ENCODE data around the gene MC2R.

Gene MC2R

GRCh38 chr18:13915391-13915790 lies at the start of gene MC2R:
MC2R (minus strand) TSS chr18:13915536; CDS start chr18:13885518, 30,018 bp downstream.
- no peak for DNase-seq (ENCODE audit: low spot score)

DNA sequence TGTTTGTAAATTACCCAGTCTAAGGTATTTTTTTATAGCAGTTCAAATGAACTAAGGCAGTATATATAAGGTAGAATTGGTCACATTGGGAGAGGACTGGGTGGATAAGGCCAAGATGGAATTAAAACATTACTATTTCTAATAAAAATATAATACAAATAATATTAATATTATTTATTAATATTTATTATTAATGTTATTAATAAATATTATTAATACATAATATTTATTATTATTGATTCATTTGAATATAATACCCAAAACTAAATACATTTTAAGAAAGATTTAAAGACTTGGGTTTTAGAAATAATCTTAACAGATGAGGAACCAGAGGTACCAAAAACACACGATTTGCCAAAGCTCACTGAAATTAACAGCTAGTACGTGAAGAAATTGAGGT lies 30.5 kb upstream of the MC2R start:
- no peak for DNase-seq (ENCODE audit: low spot score)

DNA sequence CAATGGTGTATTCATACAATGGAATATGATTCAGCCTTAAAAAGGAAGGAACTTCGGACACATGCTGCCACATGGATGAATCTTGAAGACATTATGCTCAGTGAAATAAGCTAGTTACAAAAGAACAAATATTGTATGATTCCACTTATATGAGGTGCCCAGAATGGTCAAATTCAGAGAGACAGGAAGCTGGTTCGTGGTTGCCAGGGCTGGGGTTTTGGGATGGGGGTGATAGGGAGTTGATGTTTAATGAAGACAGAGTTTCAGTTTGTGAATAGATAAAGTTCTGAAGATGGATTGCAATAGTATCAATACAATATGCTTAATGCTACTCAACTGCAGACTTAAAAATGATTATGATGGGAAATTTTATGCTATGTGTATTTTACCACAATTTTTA lies 28.0 kb upstream of the MC2R start:
- no peak for DNase-seq (ENCODE audit: low spot score)

DNA sequence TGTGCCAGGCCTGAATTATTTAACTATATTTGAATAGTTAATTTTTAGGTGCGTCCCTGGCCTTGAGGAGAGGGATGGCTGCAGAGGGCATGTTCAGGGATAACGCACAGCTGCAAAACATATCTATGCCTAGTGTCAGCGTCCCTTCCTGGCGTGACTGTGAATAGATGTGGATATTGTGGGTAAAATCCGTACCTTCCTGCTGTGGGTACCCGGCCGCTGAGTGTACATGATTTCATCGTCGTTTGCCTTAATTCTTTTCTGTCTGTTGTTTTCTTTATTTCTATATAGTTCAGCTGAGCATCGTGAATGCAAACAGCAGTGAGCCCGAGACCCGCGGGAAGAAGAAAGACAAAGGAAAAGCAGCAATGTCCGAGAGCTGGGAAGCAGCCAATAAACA lies 25.0 kb upstream of the MC2R start:
- no peak for DNase-seq (ENCODE audit: low spot score)

DNA sequence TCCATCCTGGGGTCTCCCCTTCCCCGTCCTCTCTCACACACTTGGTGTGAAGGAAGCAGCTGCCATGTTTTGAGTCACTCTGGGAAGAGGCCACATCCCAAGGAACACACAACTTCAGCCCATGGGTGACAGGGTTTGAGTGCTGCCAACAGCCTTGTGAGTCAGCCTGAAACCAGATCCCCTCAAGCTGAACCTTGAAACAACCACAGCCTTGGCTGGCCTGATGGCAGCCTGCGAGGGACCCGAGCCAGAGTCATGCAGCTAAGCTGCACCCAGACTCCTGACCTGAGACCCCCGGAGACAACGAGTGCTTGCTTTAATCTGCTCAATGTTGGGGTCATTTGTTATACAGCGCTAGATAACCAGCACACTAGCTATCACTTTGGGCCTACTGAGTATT lies 19.3 kb upstream of the MC2R start:
- DNase-seq (ENCODE audit: low spot score), result no peak

DNA sequence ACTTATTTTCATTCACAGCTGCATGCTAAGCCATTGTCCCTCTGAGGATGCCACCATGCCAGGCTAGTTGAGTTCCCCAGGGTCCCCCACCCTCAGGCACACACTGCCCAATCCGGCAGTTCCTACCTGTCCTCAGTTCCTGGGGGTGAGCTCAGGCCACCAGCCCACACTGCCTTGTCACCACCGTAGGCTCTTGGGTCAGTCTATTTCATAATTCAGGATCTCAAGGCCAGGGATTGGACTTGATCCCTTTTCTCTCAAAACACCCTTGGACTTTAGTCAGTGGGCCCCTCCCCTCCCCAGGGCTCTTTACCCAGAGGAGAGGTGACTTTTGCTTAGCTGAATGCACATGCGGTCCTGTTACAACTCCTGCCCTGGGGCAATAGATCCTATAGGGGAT lies 18.7 kb upstream of the MC2R start:
- no peak for DNase-seq (ENCODE audit: low spot score)

DNA sequence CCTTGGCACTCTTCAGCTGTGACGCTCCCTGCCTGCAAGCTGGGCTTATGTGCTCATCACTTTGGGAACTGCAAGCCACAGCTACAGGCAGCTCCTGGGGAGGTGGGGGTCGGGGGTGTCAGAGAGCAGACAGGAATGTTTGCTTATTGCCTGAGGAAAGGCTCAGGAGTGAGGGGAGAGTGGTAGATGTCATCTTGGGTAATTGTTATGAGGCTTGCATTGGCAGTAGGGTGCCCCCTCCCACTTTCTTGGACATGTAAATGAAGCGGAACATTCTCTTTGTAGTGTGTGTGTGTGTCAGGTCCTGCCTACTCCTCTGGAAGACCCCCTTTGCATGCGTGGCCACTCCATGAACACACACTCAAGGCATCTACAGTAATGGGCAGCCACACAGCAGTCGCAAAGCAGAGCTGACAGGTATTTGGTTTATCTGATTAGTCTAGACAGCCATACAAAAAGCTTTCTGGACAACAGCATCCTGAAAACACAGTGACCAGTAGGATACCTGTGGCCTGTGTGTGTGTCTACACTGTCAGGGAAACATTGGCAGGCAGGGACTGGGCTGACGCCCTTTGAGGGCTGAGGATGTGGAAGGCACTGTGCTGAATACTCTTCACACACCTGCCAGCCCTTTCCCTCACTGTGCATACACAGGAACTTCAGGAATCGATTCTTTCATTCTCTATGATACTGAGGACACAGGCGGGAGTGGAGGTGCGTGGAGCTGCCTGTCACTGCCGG lies 17.1 kb upstream of the MC2R start:
- peak; percentile 38 for DNase-seq (ENCODE audit: low spot score)

DNA sequence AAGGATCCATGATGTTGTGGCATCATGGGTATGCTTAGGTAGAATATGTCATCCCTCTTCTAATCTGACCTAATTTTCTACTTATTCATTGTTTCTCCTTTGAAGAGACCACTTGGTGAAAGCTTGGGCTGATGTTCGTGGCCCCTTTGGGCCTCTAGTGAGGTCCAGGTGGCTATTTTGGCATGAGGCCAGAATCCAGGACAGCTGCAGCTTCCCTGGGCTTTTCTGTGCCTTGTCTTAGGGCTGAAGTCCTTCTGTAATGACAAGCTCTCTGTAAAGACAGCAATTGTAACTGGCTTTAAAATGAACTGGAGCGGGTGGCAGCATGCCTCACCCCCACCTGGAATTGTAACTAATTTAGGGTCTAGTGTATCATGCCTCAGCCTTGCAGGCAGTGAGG lies 15.6 kb upstream of the MC2R start:
- DNase-seq (ENCODE audit: low spot score), result no peak

DNA sequence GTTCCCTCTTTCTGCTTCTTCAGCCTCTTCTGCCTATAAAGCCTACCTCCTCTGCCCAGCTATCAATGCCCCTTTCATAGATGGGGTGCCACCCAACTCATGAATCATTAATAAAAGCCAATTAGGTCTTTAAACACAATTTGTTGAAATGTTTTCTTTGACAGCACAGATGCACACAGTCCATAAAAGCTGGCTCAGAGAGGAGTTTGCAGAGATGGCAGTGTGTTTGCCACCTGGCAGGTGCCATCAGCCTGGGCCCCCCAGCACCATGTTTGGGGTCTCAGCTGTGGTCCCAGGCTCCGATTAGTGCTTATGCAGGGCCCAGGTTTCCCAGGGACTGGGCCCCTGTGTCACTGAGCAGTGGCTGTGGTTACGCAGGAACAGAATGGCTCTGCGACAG lies 7.9 kb upstream of the MC2R start:
- DNase-seq (ENCODE audit: low spot score), result no peak

DNA sequence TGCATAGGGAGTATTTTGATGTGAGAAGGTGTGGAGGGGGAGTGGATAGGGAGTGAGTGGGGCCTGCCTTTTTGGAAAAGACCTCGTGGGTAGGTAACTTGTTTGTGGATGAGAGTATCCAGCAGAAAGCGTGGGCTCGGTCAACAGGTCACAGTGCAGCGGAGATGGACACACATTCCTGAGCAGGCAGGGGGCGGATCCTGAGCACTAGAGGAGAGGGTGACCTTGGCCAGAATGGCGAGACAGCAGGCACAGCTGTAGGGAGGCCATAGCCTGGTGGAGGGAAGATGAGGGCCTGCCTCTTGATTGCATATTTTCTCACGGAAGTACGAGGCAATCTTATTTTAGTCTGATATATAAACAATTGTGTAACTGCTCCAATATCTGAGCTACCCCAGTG lies 3.6 kb upstream of the MC2R start:
- DNase-seq (ENCODE audit: low spot score), result no peak

GRCh38 chr18:13917401-13917800 lies 2.1 kb upstream of the MC2R start:
- no peak for DNase-seq (ENCODE audit: low spot score)

GRCh38 chr18:13916559-13916958 lies 1.2 kb upstream of the MC2R start:
- DNase-seq (ENCODE audit: low spot score), result no peak

DNA sequence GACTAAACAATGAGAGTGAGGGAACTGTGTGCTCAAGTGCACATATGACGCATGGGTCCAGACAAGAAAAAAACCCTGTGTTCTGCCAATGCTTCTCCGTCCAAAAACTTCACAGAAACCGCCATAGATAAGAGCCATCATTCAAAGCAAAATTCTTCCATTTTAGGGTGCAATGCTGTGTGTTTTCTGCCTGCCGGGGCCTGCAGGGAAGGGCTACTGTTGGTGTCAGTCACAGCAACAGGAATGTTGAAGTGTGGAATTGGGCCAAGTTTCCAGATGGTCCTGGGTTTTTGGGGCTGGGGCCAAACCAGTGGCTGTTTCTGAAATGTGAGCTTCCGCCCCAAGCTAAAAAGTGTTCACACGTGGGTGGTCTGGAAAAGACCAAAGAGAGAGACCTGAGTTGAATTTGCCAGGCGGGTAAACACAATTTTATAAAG lies 677 bp upstream of the MC2R start:
- no peak for DNase-seq (ENCODE audit: low spot score)

GRCh38 chr18:13914756-13915155 lies 580 bp downstream of the MC2R start:
- DNase-seq (ENCODE audit: low spot score), result no peak

GRCh38 chr18:13914170-13914569 lies 1.2 kb downstream of the MC2R start:
- DNase-seq (ENCODE audit: low spot score), result no peak

- no peak for DNase-seq (ENCODE audit: low spot score)
Observed at GRCh38 chr18:13913205-13913604, 2.1 kb downstream of the MC2R start.

GRCh38 chr18:13912601-13913000 lies 2.7 kb downstream of the MC2R start:
- no peak for DNase-seq (ENCODE audit: low spot score)

GRCh38 chr18:13910986-13911385 lies 4.3 kb downstream of the MC2R start:
- DNase-seq (ENCODE audit: low spot score), result no peak

- DNase-seq (ENCODE audit: low spot score), result no peak
Observed at GRCh38 chr18:13910501-13910900, 4.8 kb downstream of the MC2R start.

GRCh38 chr18:13909141-13909940 lies 6.0 kb downstream of the MC2R start:
- DNase-seq (ENCODE audit: low spot score), result no peak

DNA sequence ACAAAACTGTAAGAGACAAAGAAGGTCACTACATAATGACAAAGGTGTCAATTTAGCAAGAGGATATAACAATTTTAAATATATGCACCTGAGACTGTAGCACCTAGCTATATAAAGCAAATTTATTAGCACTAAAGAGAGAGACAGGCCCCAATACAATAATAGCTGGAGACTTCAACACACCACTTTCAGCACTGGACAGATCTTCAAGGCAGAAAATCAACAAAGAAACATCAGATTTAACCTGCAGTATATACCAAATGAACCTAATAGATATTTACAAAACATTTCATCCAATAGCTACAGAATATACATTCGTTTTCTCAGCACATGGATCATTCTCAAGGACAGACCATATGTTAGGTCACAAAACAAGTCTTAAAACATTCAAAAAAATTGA lies 14.7 kb downstream of the MC2R start:
- DNase-seq (ENCODE audit: low spot score), result no peak

DNA sequence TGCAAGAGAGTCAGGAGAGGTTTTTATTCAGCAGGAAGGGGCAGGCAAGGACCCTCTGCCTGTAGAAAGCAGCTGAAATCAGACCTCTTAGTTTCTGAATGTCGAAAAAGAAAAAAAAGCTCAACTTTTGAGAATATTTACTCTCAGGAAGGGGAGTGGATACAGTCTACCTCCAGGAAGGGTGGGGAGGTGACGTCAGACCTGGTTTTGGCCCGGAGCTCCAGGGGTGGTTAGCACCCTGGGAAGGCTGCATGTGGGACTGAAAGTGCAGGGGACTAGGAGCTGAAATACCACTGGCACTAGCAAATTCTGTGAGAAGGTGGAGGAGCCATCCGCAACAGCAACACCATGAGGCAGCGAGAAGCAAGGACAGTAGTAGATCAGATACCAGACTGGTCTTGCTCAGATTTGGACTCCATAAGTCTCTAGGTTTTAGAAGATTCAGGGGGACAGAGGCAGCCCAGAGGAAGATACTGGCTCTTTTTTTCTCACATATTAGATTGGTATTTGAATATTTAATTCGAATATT lies 19.8 kb downstream of the MC2R start:
- no peak for DNase-seq (ENCODE audit: low spot score)

DNA sequence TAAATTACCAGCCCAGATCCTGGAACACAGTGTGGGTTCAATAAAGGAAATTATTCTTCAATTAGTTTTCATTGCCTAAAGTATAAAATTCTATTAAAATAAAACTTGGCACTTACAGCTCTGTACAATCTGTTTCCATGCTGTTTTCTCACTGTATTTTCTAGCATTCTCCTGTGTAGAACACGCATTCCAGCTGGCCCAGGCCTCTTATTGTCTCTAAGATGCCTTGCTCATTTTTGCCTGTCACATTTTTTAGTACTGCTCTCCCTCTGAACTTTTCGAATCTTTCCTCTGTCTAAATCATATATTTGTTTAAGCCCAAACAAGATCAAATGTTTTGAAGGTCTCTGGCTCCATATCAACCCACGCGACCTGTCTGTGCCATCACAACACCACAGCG lies 20.8 kb downstream of the MC2R start:
- no peak for DNase-seq (ENCODE audit: low spot score)

DNA sequence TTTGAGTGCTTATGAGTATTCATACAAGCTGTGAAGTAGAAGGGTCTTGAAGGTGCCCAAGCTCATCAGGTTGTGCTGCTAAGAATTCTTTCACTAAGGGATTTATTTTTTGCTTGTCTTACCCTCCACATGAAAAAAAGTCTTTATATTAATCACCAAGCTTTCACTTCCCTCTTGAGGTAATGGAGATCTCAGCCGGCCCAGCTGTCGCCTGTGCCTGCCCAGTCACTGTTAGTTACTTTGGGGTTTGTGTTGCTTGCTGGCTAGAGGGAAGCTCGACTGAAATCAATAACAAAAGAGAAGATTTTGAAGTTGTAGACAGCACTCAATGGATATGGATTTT lies 21.9 kb downstream of the MC2R start:
- no peak for DNase-seq (ENCODE audit: low spot score)
